HepG2 (cell line): Measurements from ENCODE around the gene RTCA. TPM values are rescaled to one million over a fixed set of nuclear protein-coding genes. Genes with fewer than 3 reads are reported as not detected.
A peak's percentile ranks its signal among the peaks of the same experiment; 100 is the strongest.

Experiments used
- ATAC-seq: fragments of 200-7000 bp; cut with Tn5 transposase; 3 replicates; pipeline ENCODE4 v1.9.1; 2020; ENCODE audit warnings: mild to moderate bottlenecking, moderate library complexity
- BruUV-seq: library from RNA; stranded (reverse); fragments of 400-500 nt; replicated peaks from 2 replicates; lab custom pipeline; 2021; lab: Mats Ljungman, UMichigan
- CTCF ChIA-PET: fragments of 300-600 bp; formaldehyde crosslinking; extraction: SDS; loops from one replicate; lab custom pipeline; 2021; ENCODE audit warnings: low total read pairs, inconsistent platforms, low intra/inter-chr PET ratio; lab: Yijun Ruan, JAX
- POLR2A ChIA-PET: fragments of 350-600 bp; sonication (Branson Sonifier 250); formaldehyde crosslinking; loops from one replicate; lab custom pipeline; 2020; ENCODE audit warnings: antibody characterized with exemption, inconsistent platforms; lab: Yijun Ruan, JAX
- DNase-seq: peaks from one replicate; pipeline ENCODE4 v3.0.0-alpha.2; 2015; ENCODE audit warnings: low spot score
- FAIRE-seq: peaks from 3 replicates; lab custom pipeline; 2011; peaks lifted over from hg19 to GRCh38; lab: Jason Lieb, UNC
- H2AFZ ChIP-seq: one replicate; pipeline ENCODE4 v1.6.1; 2011; ENCODE audit warnings: low read length, inconsistent platforms
- H3K27ac ChIP-seq: fragments of 300-600 bp; 3 replicates; pipeline ENCODE4 v1.8.0; 2011; ENCODE audit warnings: mixed run types, mild to moderate bottlenecking, mixed read lengths, low read length, inconsistent platforms; ENCODE audit not compliant: insufficient read depth; ENCODE audit errors: extremely low read length
- H3K27me3 ChIP-seq, 2 experiments: fragments of 200-600 bp in 1 of 2; 2 replicates in 1 of 2; 3 replicates in 1 of 2; pipeline versions ENCODE4 v1.6.0 to v1.8.0; 2011; ENCODE audit warnings: low read length in 2 of 2, mild to moderate bottlenecking in 2 of 2, moderate library complexity in 2 of 2, inconsistent platforms in 1 of 2; ENCODE audit not compliant: insufficient read depth in 2 of 2, control insufficient read depth in 1 of 2
- H3K36me3 ChIP-seq, 2 experiments: fragments of 200-600 bp in 1 of 2; replicated peaks in 1 of 2; 2 replicates in 1 of 2; 3 replicates in 1 of 2; pipeline versions ENCODE4 v1.5.1 to v1.8.0; 2011; ENCODE audit warnings: low read length in 2 of 2, inconsistent platforms in 1 of 2; ENCODE audit not compliant: insufficient read depth in 2 of 2, control insufficient read depth in 1 of 2
- H3K4me1 ChIP-seq: 2 replicates; pipeline ENCODE4 v1.5.1; 2012; ENCODE audit warnings: low read length, inconsistent platforms; ENCODE audit not compliant: insufficient read depth
- H3K4me2 ChIP-seq: 2 replicates; pipeline ENCODE4 v1.6.0; 2011; ENCODE audit warnings: low read depth, low read length, inconsistent platforms
- H3K4me3 ChIP-seq, 3 experiments: fragments of 200-600 bp in 1 of 3; sonication (generic), shearing (Covaris generic) in 1 of 3; replicated peaks in 1 of 3; 2 replicates each; pipeline ENCODE4 v1.5.1; 2011 to 2016; ENCODE audit warnings: low read length in 3 of 3, inconsistent platforms in 2 of 3, low read depth in 2 of 3, mild to moderate bottlenecking in 2 of 3, control low read depth in 1 of 3, mixed read lengths in 1 of 3; ENCODE audit not compliant: insufficient read depth in 1 of 3
- H3K79me2 ChIP-seq: one replicate; pipeline ENCODE4 v1.6.1; 2011; ENCODE audit warnings: low read length, inconsistent platforms; ENCODE audit not compliant: insufficient read depth
- H3K9ac ChIP-seq: 2 replicates; pipeline ENCODE4 v1.6.0; 2011; ENCODE audit warnings: mild to moderate bottlenecking, low read depth, low read length, inconsistent platforms; ENCODE audit not compliant: insufficient read depth
- H3K9me3 ChIP-seq: 2 replicates; pipeline ENCODE4 v1.5.1; 2012; ENCODE audit warnings: mild to moderate bottlenecking, low read length
- H4K20me1 ChIP-seq: 2 replicates; pipeline ENCODE4 v1.6.0; 2011; ENCODE audit warnings: inconsistent platforms, mild to moderate bottlenecking, low read length, moderate library complexity; ENCODE audit not compliant: insufficient read depth
- CEBPG ChIP-seq: IDR thresholded peaks from 2 replicates; pipeline ENCODE4 v1.6.1; 2016
- EP300 ChIP-seq, 3 experiments: sonication (generic) in 1 of 3; formaldehyde crosslinking in 1 of 3; IDR thresholded peaks; 2 replicates each; pipeline versions ENCODE4 v1.5.1 to v1.6.1; 2011 to 2020; ENCODE audit warnings: low read depth in 2 of 3, low read length in 2 of 3, borderline replicate concordance in 1 of 3, improper control_type of control experiment in 1 of 3, mild to moderate bottlenecking in 1 of 3, missing genetic modification reagents in 1 of 3, moderate library complexity in 1 of 3
- HNF4A ChIP-seq: sonication (generic); formaldehyde crosslinking; IDR thresholded peaks from 2 replicates; pipeline ENCODE4 v1.4.0; 2020; ENCODE audit warnings: missing genetic modification reagents
- HNF4G ChIP-seq, 2 experiments: sonication (generic) in 1 of 2; formaldehyde crosslinking in 1 of 2; IDR thresholded peaks; 2 replicates each; pipeline versions ENCODE4 v1.4.0 to v1.6.1; 2011 to 2020; ENCODE audit warnings: borderline replicate concordance in 2 of 2, low read depth in 2 of 2, mild to moderate bottlenecking in 2 of 2, low read length in 1 of 2, missing genetic modification reagents in 1 of 2, moderate library complexity in 1 of 2
- KDM4B ChIP-seq: sonication (generic); formaldehyde crosslinking; IDR thresholded peaks from 2 replicates; pipeline ENCODE4 v1.4.0; 2020; ENCODE audit warnings: missing genetic modification reagents
- MIXL1 ChIP-seq: IDR thresholded peaks from 2 replicates; pipeline ENCODE4 v1.6.1; 2016
- TEAD3 ChIP-seq: optimal IDR thresholded peaks from 2 replicates; pipeline ENCODE3; 2016; ENCODE audit warnings: borderline replicate concordance
- ZBTB21 ChIP-seq: sonication (generic); formaldehyde crosslinking; IDR thresholded peaks from 2 replicates; pipeline ENCODE4 v1.4.0; 2020; ENCODE audit warnings: missing genetic modification reagents
- ZBTB4 ChIP-seq: sonication (generic); formaldehyde crosslinking; IDR thresholded peaks from 2 replicates; pipeline ENCODE4 v1.4.0; 2020; ENCODE audit warnings: missing genetic modification reagents, mild to moderate bottlenecking, borderline replicate concordance
- ZNF12 ChIP-seq: sonication (generic); formaldehyde crosslinking; IDR thresholded peaks from 2 replicates; pipeline ENCODE4 v1.5.0; 2020; ENCODE audit warnings: missing genetic modification reagents
- WGBS: methylation state at CpG from one replicate; pipeline ENCODE4 v1.1.6; 2017; ENCODE audit warnings: low lambda C conversion rate; 5-methylcytosine and 5-hydroxymethylcytosine counted together
- in situ Hi-C: cut with HindIII; loops from 2 replicates; pipeline ENCODE4 v1.10.0; 2017; ENCODE audit warnings: low pct_unique_long_range_greater_than_20kb; ENCODE audit not compliant: extremely low pct_ligation_motif_present
- intact Hi-C: fragments of 100-400 bp; cut with micrococcal nuclease; formaldehyde crosslinking; loops from one replicate; pipeline ENCODE4 v1.10.0; 2022; ENCODE audit not compliant: unreplicated experiment
- polyA plus RNA-seq, 8 experiments: library from polyadenylated mRNA; depleted of rRNA in 3 of 8; stranded (reverse) in 7 of 8; unstranded in 1 of 8; fragments of >200 nt; fragmentation: Illumina TruSeq in 4 of 8; extraction: Trizol in 4 of 8; gene quantifications; 2 replicates each; pipeline versions ENCODE4 v1.2.1 to v1.2.3, GENCODE V29; 2011 to 2016; ENCODE audit warnings: low read depth in 4 of 8, missing spikeins in 1 of 8, mixed read lengths in 1 of 8; ENCODE audit not compliant: insufficient read depth in 1 of 8
- total RNA-seq, 5 experiments: library from RNA; depleted of rRNA; stranded (reverse); fragments of >200 nt; fragmentation: Illumina TruSeq; extraction: Trizol; gene quantifications; 2 replicates each; pipeline ENCODE4 v1.2.3, GENCODE V29; 2016; ENCODE audit warnings: low read depth in 1 of 5
- TF ChIP-seq, protein P1 (sequence below): IDR thresholded peaks from 2 replicates; pipeline ENCODE4 v1.6.1; 2012; ENCODE audit warnings: low read depth, low read length, improper control_type of control experiment

RTCA gene
- total and polyA plus RNA-seq, 2 of the 13 experiments (the other 11 are each of a cell fraction or from before 2014, with no cell fraction given) = 22.7 to 31.0 TPM

DNA sequence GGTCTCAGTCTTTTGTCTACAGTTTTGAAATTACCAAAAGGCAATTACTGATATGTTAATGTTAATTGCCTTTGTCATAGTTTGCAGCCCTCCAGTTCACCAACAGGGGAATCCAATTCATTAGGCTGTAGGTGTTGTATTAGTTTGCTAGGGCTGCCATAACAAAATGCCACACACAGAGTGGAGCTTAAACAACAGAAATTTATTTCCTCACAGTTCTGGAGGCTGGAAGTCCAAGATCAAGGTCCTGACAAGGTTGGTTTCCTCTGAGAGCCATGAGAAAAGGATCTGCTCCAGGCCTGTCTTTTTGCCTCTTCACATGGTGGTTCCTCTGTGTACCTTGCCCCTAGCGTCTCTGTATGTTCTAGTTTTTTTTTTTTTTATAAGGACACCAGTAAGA, 1.3 kb downstream of the RTCA start:
- DNase-seq (no peak), ATAC-seq (no peak), FAIRE-seq (no peak)
- H3K9me3 ChIP-seq = no peaks in the 10 kb centered on the region
- H4K20me1 ChIP-seq = no peaks in the 10 kb centered on the region
- H3K27ac ChIP-seq = peak overlapping the region; percentile 45
- in situ Hi-C loops (loop anchor here (5.0 to 10.0 kb wide), 2 partner anchors 85 to 188 kb away; partner anchors contain the start of gene CDC14A), intact Hi-C loops (loop anchor here (2.0 to 5.0 kb wide), 4 partner anchors 14 to 190 kb away; partner anchors contain the start of genes SASS6 and TRMT13)
- peak overlapping the region; percentile 89 for H3K9ac ChIP-seq
- H3K27me3 ChIP-seq = no peaks in the 10 kb centered on the region; a peak in 1 of 5 replicates
- 21% methylated on average over 1 of the region's 1 CpG for WGBS
- ChIA-PET POLR2A (interaction anchor here (2.1 to 5.3 kb wide), 3 partner anchors 18 to 86 kb away, joined by 10 to 69 read pairs (median 13); partner anchors contain the start of genes CDC14A and DBT), CTCF (no interaction called here)
- H3K4me3 ChIP-seq = peak overlapping the region; percentile 94 to 99 (median 98); a peak in 5 of 6 replicates
- BruUV-seq = no TSS peak
- TF ChIP-seq ZNF12 (CRISPR knock-in tag) = peak; percentile 94
- no peak for TF ChIP-seq KDM4B (CRISPR knock-in tag)
- H3K79me2 ChIP-seq = peaks cover 29% of the 10 kb centered on the region
- H3K4me2 ChIP-seq = peak overlapping the region; percentile 86
- peaks cover 39% of the 10 kb centered on the region for H3K4me1 ChIP-seq
- no peak overlapping the region for H2AFZ ChIP-seq
- H3K36me3 ChIP-seq = peaks cover 6 to 24% of the 10 kb centered on the region in 2 experiments

DNA sequence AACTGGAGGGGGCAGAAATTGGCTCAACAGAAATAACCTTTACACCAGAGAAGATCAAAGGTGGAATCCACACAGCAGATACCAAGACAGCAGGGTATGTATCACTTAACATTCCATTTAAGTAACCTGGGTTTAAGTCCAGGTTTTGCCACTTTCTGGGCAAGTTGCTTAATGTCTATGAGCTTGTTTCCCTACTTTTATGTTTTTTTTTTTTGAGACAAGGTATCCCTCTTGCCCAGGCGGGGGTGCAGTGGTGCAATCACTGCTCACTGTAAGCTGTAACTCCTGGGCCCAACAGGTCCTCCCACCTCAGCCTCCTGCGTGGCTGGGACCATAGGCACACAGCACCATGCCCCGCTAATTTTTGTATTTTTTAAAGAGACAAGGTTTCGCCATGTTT, 2.2 kb downstream of the RTCA start:
- no TSS peak for BruUV-seq
- 91% methylated on average over 4 of the region's 4 CpGs for WGBS
- Histone ChIP-seq H3K4me1 (peaks cover 39% of the 10 kb centered on the region), H3K4me3 (no peak overlapping the region), H4K20me1 (no peaks in the 10 kb centered on the region), H3K79me2 (peaks cover 29% of the 10 kb centered on the region), H3K9me3 (no peaks in the 10 kb centered on the region), H3K9ac (no peak overlapping the region), H2AFZ (no peak overlapping the region), H3K27ac (peak overlapping the region; percentile 45), H3K4me2 (peak overlapping the region; percentile 86), H3K36me3 (peaks cover 6 to 27% of the 10 kb centered on the region in 2 experiments), H3K27me3 (no peaks in the 10 kb centered on the region; a peak in 1 of 5 replicates)
- CTCF ChIA-PET = no interaction called here
- intact Hi-C loops (loop anchor here (5.0 kb wide), 2 partner anchors 136 to 189 kb away; partner anchors contain the start of genes SASS6 and TRMT13), in situ Hi-C loops (loop anchor here (5.0 to 10.0 kb wide), 2 partner anchors 84 to 187 kb away; partner anchors contain the start of gene CDC14A)
- FAIRE-seq (no peak), DNase-seq (peak; percentile 44), ATAC-seq (no peak; the same call in 2 of the 3 replicates)
- POLR2A ChIA-PET = interaction anchor here (5.3 kb wide), 1 partner anchor 18 kb away, joined by 69 read pairs; the partner anchor contains the start of gene DBT
- TF ChIP-seq, protein P1, sequence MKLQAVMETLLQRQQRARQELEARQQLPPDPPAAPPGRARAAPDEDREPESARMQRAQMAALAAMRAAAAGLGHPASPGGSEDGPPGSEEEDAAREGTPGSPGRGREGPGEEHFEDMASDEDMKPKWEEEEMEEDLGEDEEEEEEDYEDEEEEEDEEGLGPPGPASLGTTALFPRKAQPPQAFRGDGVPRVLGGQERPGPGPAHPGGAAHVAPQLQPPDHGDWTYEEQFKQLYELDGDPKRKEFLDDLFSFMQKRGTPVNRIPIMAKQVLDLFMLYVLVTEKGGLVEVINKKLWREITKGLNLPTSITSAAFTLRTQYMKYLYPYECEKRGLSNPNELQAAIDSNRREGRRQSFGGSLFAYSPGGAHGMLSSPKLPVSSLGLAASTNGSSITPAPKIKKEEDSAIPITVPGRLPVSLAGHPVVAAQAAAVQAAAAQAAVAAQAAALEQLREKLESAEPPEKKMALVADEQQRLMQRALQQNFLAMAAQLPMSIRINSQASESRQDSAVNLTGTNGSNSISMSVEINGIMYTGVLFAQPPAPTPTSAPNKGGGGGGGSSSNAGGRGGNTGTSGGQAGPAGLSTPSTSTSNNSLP = 0 out of 2 replicates have a peak, but pooled peaks have one; percentile 12
- TF ChIP-seq ZBTB4 (CRISPR knock-in tag) (no peak), HNF4G (IDR thresholded peaks at IDR 0.05; ENCODE audit: borderline replicate concordance, low read depth, low read length) (peak; percentile 49; the same call in 1 of the 2 replicates), HNF4G (CRISPR knock-in tag; IDR thresholded peaks at IDR 0.05; ENCODE audit: borderline replicate concordance, low read depth) (no peak), TEAD3 (CRISPR knock-in tag) (peak; percentile 21), ZBTB21 (no peak), EP300 (IDR thresholded peaks at IDR 0.05; ENCODE audit: low read depth in 2 of 2, low read length in 2 of 2) (peak in 1 of 2 experiments; percentile 33; a peak in 1 of 4 replicates), EP300 (CRISPR knock-in tag; IDR thresholded peaks at IDR 0.05; ENCODE audit: borderline replicate concordance) (no peak), MIXL1 (CRISPR knock-in tag) (no peak), CEBPG (CRISPR knock-in tag) (0 out of 2 replicates have a peak, but pooled peaks have one; percentile 22), HNF4A (peak; percentile 27; the same call in 1 of the 2 replicates)
